OCI-LY3 (cell line): ENCODE results near the gene DBNDD1.

Experiments
- H2AFZ ChIP-seq: fragments of 200-600, 300-600 bp; shearing (Covaris generic); 2 replicates; pipeline ENCODE4 v1.6.0; 2014; ENCODE audit warnings: antibody characterized with exemption, low read depth, low read length
- H3K27ac ChIP-seq: fragments of 200-600, 300-600 bp; sonication (generic); 2 replicates; pipeline ENCODE4 v1.5.1; 2014; ENCODE audit warnings: mild to moderate bottlenecking, low read length, moderate library complexity, mixed read lengths
- H3K27me3 ChIP-seq: fragments of 200-600, 300-600 bp; sonication (generic); 2 replicates; pipeline ENCODE4 v1.6.1; 2014; ENCODE audit warnings: low read depth, low read length, mixed read lengths
- H3K36me3 ChIP-seq: fragments of 200-600, 300-600 bp; sonication (generic); replicated peaks from 2 replicates; pipeline ENCODE3; 2014; ENCODE audit warnings: low read depth, low read length, mixed read lengths
- H3K4me1 ChIP-seq: fragments of 300-600, 200-600 bp; sonication (generic); 2 replicates; pipeline ENCODE4 v1.6.1; 2014; ENCODE audit warnings: low read length, mixed read lengths
- H3K4me2 ChIP-seq: fragments of 200-600, 300-600 bp; sonication (generic); 2 replicates; pipeline ENCODE4 v1.6.1; 2014; ENCODE audit warnings: low read length, mixed read lengths
- H3K4me3 ChIP-seq: fragments of 300-600, 200-600 bp; sonication (generic); 2 replicates; pipeline ENCODE4 v1.5.1; 2014; ENCODE audit warnings: antibody characterized with exemption, mild to moderate bottlenecking, low read length, moderate library complexity
- H3K79me2 ChIP-seq: fragments of 300-600, 200-600 bp; shearing (Covaris generic); 2 replicates; pipeline ENCODE4 v1.6.1; 2014; ENCODE audit warnings: mild to moderate bottlenecking, low read length, mixed read lengths
- H3K9ac ChIP-seq: fragments of 300-600, 200-600 bp; shearing (Covaris generic); 2 replicates; pipeline ENCODE4 v1.6.0; 2014; ENCODE audit warnings: mild to moderate bottlenecking, low read length, moderate library complexity
- H3K9me3 ChIP-seq: fragments of 200-600, 300-600 bp; shearing (Covaris generic); 2 replicates; pipeline ENCODE4 v1.6.1; 2014; ENCODE audit warnings: low read length, mixed read lengths; ENCODE audit not compliant: insufficient read depth
- H4K20me1 ChIP-seq: fragments of 200-600, 300-600 bp; sonication (generic); 2 replicates; pipeline ENCODE4 v1.6.1; 2016; ENCODE audit warnings: low read length, mixed read lengths; ENCODE audit not compliant: insufficient read depth
- EZH2phosphoT487 ChIP-seq: fragments of 200-600 bp; shearing (Covaris generic); IDR thresholded peaks from 2 replicates; pipeline ENCODE4 v1.6.1; 2018; ENCODE audit warnings: antibody characterized with exemption, mixed run types, low read depth
- TF ChIP-seq, protein P1 (sequence below): fragments of 200-600, 300-600 bp; sonication (generic); IDR thresholded peaks from 2 replicates; pipeline ENCODE4 v1.5.1; 2014; ENCODE audit warnings: antibody characterized with exemption, low read length, low read depth

DBNDD1 gene

DNA sequence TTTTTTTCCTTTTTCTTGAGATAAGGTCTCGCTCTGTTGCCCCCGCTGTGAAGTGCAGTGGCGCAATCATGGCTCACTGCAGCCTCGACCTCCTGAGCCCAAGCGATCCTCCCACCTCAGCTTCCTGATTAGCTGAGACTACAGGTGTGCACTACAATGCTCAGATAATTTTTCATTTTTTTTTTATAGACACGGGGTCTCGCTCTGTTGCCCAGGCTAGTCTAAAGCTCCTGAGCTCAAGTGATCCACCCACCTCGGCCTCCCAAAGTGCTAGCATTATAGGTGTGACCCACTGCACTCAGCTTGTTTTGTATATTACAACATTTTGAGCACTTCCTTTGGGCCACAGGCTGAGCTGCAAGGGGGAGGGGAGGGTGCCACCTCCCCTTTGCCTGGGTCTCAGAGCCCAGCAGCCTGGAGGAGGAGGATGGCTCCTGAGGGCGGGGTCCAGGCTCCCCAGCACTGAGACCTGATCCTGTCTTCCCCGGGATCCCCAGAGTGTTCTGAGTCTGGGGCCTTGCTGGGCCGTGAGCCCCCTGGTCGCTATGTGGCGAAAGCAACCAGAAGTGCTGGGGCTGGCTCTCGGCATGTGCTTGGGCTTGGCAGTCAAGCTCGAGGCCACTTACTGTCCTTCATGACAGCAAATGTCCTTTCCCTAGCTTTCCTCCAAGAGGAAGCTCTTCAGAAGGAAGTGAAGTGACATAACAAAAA lies 62.6 kb downstream of the DBNDD1 start:
- H3K79me2 ChIP-seq, result peaks cover 21% of the 10 kb centered on the region
- H3K27ac ChIP-seq, result no peak overlapping the region
- TF ChIP-seq, protein P1, sequence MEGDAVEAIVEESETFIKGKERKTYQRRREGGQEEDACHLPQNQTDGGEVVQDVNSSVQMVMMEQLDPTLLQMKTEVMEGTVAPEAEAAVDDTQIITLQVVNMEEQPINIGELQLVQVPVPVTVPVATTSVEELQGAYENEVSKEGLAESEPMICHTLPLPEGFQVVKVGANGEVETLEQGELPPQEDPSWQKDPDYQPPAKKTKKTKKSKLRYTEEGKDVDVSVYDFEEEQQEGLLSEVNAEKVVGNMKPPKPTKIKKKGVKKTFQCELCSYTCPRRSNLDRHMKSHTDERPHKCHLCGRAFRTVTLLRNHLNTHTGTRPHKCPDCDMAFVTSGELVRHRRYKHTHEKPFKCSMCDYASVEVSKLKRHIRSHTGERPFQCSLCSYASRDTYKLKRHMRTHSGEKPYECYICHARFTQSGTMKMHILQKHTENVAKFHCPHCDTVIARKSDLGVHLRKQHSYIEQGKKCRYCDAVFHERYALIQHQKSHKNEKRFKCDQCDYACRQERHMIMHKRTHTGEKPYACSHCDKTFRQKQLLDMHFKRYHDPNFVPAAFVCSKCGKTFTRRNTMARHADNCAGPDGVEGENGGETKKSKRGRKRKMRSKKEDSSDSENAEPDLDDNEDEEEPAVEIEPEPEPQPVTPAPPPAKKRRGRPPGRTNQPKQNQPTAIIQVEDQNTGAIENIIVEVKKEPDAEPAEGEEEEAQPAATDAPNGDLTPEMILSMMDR, result no peak
- no peak for TF ChIP-seq EZH2phosphoT487
- H4K20me1 ChIP-seq, result peaks cover 48% of the 10 kb centered on the region
- no peak overlapping the region for H3K9ac ChIP-seq
- no peaks in the 10 kb centered on the region for H3K27me3 ChIP-seq
- no peak overlapping the region for H3K4me2 ChIP-seq
- H3K36me3 ChIP-seq, result peaks cover 41% of the 10 kb centered on the region
- H3K4me1 ChIP-seq, result peaks cover 30% of the 10 kb centered on the region
- no peaks in the 10 kb centered on the region for H3K9me3 ChIP-seq
- no peak overlapping the region for H3K4me3 ChIP-seq
- H2AFZ ChIP-seq, result no peak overlapping the region

DNA sequence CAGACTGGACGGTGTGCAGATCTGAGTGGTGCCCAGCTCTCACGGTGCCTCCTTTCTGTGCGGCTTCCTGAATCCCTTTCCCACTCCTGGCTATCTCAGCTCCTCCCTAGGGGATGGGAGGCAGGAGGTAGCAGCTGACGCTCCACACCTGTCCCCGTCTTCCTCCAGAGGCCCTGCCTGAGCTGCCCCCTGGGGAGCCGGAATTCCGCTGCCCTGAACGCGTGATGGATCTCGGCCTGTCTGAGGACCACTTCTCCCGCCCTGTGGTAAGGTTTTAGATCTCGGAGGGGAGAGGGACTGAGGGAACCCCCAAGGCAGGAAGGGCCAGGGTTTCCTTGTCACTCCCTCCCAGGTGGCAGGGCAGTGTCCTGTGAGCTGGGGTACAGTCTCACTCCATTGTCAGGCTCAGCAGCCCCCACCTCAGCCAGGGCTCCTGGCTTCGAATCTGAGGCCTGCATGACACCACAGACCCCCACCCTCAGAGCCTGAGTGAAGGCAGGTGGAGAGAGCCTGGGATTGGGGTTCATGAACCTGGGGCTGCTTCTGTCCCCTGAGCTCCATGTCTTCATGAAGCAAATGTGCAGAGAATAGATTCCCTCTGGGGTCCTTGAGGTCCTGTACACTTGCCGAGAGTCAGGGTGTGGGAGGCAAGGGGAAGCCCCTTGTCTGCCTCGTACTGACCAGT lies 64.1 kb downstream of the DBNDD1 start:
- Histone ChIP-seq H3K27me3 (no peaks in the 10 kb centered on the region), H3K4me1 (peaks cover 30% of the 10 kb centered on the region), H2AFZ (no peak overlapping the region), H3K79me2 (peaks cover 27% of the 10 kb centered on the region), H3K27ac (no peak overlapping the region), H3K36me3 (peaks cover 44% of the 10 kb centered on the region), H3K9ac (no peak overlapping the region), H3K9me3 (no peaks in the 10 kb centered on the region), H4K20me1 (peaks cover 51% of the 10 kb centered on the region), H3K4me3 (no peak overlapping the region), H3K4me2 (no peak overlapping the region)
- TF ChIP-seq EZH2phosphoT487, result no peak
- TF ChIP-seq, protein P1, result no peak
